ENCODE data around the gene MUC22. TPM values are rescaled to one million over a fixed set of nuclear protein-coding genes. Genes with fewer than 3 reads are reported as not detected.

The MUC22 gene
- total RNA-seq, 2 donors from 2014 or later: not detected

DNA sequence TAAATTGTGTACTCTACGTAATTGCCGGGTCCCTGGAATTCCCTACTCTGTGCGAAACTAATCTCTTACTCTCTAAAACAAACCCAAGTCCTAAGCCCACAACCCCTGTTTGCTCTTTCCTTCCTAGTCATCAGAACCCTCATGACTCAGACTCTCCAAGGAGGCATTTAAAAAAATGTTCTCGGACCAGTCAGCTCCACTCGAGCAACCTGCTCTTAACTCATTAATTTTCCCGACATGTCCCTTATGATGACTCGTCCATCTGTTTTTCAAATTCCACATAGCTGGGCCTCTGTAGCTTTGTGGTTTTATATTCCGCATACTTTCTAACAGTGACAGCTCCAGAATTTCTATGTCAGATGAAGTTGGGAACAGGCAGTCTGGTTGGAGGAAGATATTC lies 2.6 kb upstream of the MUC22 start:
- H3K27me3 ChIP-seq: no peaks in the 10 kb centered on the region
- H3K36me3 ChIP-seq (replicated peaks in 1 of 2; ENCODE audit: insufficient read depth in 1 of 2, low read depth in 2 of 2): no peaks in the 10 kb centered on the region
- intact Hi-C loops (cut with DNase I): no loop called here
- TF ChIP-seq, protein P1, sequence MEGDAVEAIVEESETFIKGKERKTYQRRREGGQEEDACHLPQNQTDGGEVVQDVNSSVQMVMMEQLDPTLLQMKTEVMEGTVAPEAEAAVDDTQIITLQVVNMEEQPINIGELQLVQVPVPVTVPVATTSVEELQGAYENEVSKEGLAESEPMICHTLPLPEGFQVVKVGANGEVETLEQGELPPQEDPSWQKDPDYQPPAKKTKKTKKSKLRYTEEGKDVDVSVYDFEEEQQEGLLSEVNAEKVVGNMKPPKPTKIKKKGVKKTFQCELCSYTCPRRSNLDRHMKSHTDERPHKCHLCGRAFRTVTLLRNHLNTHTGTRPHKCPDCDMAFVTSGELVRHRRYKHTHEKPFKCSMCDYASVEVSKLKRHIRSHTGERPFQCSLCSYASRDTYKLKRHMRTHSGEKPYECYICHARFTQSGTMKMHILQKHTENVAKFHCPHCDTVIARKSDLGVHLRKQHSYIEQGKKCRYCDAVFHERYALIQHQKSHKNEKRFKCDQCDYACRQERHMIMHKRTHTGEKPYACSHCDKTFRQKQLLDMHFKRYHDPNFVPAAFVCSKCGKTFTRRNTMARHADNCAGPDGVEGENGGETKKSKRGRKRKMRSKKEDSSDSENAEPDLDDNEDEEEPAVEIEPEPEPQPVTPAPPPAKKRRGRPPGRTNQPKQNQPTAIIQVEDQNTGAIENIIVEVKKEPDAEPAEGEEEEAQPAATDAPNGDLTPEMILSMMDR (IDR thresholded peaks at IDR 0.05): no peak
- no peak for TF ChIP-seq POLR2A (IDR thresholded peaks at IDR 0.05)
- peaks cover 15% of the 10 kb centered on the region for H3K4me1 ChIP-seq
- DNase-seq: no peak
- H3K9me3 ChIP-seq: no peaks in the 10 kb centered on the region
- peak; percentile 70 for ATAC-seq
- no peak overlapping the region for H3K4me3 ChIP-seq
- WGBS, 2 donors: 55 to 77% methylated on average over 8 of the region's 8 CpGs
- peak overlapping the region in 1 of 4 donors; percentile 7 for H3K27ac ChIP-seq

DNA sequence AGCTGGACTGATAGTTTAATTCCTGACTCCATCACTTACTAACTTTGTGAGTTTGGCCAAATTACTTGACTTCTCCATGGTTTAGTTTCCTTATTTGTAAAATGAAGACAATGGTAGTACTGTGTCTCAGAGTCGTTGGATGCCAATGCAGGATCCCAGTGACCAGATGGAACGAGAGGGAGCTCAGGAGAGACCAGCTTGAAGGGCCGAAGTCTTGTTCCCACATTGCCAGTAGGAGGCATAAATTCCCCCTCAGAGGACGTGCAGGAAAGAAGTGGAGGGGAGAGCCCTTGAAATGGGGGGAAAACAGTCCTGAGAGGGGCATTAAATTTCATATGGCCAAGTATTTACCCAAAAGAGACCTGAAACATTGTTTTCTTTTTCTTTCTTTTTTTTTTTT lies 2.1 kb upstream of the MUC22 start:
- Histone ChIP-seq H3K36me3 (replicated peaks in 1 of 2; ENCODE audit: insufficient read depth in 1 of 2, low read depth in 2 of 2) (no peaks in the 10 kb centered on the region), H3K27me3 (no peaks in the 10 kb centered on the region), H3K27ac (peak overlapping the region in 1 of 4 donors; percentile 7), H3K9me3 (no peaks in the 10 kb centered on the region), H3K4me1 (peaks cover 15% of the 10 kb centered on the region), H3K4me3 (no peak overlapping the region)
- ATAC-seq (no peak), DNase-seq (no peak)
- intact Hi-C loops (cut with DNase I): no loop called here
- TF ChIP-seq, protein P1 (IDR thresholded peaks at IDR 0.05): no peak
- no peak for TF ChIP-seq POLR2A (IDR thresholded peaks at IDR 0.05)
- 49 to 57% methylated on average over 4 of the region's 4 CpGs for WGBS, 2 donors

DNA sequence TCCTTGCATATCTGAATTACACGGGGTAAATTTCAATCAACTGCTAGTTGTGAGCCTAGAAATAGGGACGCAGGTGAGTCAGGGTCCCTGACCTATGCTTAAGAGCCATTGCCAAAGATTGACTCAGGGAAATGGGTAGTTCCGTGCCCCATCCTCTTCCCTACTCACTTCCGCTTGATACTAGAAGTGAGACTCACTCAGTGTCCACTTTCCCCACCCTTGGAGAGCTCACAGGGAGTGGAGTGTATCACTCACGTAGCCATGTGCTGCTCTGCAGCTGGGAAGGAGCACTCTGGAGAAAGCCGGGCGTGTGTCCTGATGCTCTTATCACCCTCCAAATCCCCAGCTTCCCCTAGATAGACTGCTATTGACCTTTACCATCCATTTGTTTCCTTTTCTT lies 543 bp upstream of the MUC22 start:
- no peak for ATAC-seq
- 88 to 89% methylated on average over 7 of the region's 7 CpGs for WGBS, 2 donors
- no peaks in the 10 kb centered on the region for H3K9me3 ChIP-seq
- no peaks in the 10 kb centered on the region for H3K36me3 ChIP-seq (replicated peaks in 1 of 2; ENCODE audit: insufficient read depth in 1 of 2, low read depth in 2 of 2)
- intact Hi-C loops (cut with DNase I): no loop called here
- no peak overlapping the region for H3K27ac ChIP-seq
- no peak overlapping the region for H3K4me3 ChIP-seq
- no peak for DNase-seq
- H3K4me1 ChIP-seq: peaks cover 15% of the 10 kb centered on the region
- no peaks in the 10 kb centered on the region for H3K27me3 ChIP-seq
- TF ChIP-seq POLR2A (IDR thresholded peaks at IDR 0.05): no peak
- TF ChIP-seq, protein P1 (IDR thresholded peaks at IDR 0.05): no peak

DNA sequence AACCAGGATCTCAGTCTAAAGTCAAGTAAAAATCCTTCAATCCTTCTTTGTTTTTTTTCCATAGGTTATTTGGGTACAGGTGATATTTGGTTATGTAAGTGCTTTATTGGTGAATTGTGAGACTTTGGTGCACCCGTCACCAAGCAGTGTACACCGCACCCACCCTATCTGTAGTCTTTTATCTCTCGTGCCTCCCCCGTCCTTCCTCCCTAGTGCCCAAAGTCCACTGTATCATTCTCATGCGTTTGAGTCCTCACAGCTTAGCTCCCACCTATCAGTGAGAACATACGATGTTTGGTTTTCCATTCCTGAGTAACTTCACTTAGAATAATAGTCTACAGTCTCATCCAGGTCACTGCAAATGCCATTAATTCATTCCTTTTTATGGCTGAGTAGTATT lies 879 bp downstream of the MUC22 start:
- ATAC-seq: no peak

More for the DNA sequence above, 879 bp downstream of the MUC22 start:
- intact Hi-C loops (cut with DNase I): no loop called here
- no peak overlapping the region for H3K27ac ChIP-seq
- H3K27me3 ChIP-seq: no peaks in the 10 kb centered on the region
- no peak overlapping the region for H3K4me3 ChIP-seq
- no peak for DNase-seq
- H3K4me1 ChIP-seq: peaks cover under 1% of the 10 kb centered on the region
- no peaks in the 10 kb centered on the region for H3K36me3 ChIP-seq (replicated peaks in 1 of 2; ENCODE audit: insufficient read depth in 1 of 2, low read depth in 2 of 2)
- WGBS, 2 donors: 45 to 52% methylated on average over 6 of the region's 6 CpGs
- H3K9me3 ChIP-seq: no peaks in the 10 kb centered on the region
- no peak for TF ChIP-seq POLR2A (IDR thresholded peaks at IDR 0.05)
- TF ChIP-seq, protein P1 (IDR thresholded peaks at IDR 0.05): no peak

Data from body of pancreas (tissue), 4 donors.